T-helper 2 cell treated with Interferon-gamma antibody and Interleukin-4, amounts not matched to agents 100 ng/mL and 5 ng/mL, for 36 hours (primary cell): ENCODE results near the gene BRPF1. TPM values are rescaled to one million over a fixed set of nuclear protein-coding genes. Genes with fewer than 3 reads are reported as not detected.

ENCODE experiments used
- intact Hi-C: fragments of 100-400 bp; cut with micrococcal nuclease; formaldehyde crosslinking; loops from one replicate; pipeline ENCODE4 v1.15.1; 2023
- total RNA-seq: library from RNA; stranded (reverse); gene quantifications from 2 replicates; pipeline ENCODE4 v1.2.3, GENCODE V29; 2022

Gene BRPF1
- total RNA-seq, 1 donor from 2014 or later, result 44.2 TPM

DNA sequence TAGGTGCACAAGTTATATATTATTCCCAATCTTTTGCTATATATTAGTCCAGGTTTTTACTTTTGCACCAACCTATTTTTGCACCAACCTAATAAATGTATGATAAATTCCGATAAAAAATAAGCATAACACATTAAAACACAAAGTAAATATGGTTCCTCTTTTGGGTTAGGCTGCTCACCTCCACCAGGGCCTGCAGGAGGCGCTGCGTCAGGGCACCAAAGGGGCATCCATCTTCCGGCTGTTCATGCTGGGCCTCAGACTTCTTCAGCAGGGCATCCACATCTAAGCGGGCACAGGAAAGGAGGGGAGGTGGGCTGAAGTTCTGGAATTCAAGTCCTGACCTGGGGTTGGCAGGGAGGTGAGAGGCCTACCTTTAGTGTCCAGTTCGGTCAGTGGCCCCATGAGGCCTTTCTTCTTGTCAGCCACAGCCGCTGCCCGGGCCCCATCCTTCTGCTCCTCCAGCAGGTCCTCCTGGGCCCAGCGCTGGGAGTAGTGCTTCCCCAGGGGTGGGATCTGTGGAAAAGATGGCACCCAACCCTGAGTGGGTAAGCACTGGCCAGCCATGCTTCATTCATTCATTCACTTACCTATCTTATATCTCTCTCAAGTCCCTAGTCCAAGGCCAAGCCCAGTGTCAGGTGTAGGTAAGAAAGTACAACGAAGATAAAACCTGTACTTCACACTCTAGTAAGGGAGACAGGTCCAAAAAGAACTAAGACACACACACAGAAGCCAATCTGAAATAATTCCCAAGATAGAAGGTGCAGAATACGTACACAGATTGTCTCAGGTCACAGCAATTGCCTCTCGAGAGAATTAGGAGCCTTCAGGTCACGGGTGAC, 55.5 kb downstream of the BRPF1 start:
- intact Hi-C loops, result no loop called here

DNA sequence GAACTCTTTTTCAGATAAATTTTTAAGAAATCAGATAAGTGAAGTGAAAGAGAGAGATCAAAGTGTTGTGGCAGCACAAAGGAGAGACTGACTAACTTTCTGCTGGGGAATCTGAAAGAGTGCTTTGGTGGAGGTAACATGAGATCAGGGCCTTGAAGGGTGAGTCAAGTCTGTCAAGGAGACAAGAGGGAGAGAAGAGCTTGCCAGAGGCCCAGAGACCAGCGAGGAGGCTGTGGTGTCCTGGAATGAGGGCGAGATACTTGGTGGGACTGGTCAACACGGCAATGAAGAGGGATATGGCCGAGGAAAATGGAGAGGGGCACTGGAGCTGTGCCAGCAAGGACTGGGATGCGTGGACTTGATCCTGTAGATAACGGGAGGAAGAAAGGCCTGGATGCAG, 56.2 kb downstream of the BRPF1 start:
- intact Hi-C loops, result no loop called here

DNA sequence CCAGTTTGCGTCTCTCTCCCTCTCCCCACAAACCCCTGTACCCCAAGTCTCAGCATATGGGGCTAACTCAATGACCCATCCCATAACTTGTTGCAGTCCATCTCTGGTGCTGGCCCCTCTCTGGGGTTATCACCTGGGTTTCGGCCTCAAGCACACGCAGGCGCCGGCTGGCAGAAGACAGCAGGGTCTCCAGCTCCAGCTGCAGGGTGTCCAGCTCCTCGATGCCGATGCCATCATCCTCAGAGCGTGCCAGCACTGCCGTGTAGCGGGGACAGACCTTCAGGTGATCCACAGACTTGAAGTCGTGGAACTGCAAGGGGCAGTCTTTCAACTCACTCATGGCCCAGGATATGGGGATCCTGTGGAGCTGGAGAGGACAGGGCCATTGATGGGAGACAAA, 59.6 kb downstream of the BRPF1 start:
- intact Hi-C loops, result loop anchor here (5.0 kb wide), 1 partner anchor 456 kb away; the partner anchor contains the start of gene TATDN2

DNA sequence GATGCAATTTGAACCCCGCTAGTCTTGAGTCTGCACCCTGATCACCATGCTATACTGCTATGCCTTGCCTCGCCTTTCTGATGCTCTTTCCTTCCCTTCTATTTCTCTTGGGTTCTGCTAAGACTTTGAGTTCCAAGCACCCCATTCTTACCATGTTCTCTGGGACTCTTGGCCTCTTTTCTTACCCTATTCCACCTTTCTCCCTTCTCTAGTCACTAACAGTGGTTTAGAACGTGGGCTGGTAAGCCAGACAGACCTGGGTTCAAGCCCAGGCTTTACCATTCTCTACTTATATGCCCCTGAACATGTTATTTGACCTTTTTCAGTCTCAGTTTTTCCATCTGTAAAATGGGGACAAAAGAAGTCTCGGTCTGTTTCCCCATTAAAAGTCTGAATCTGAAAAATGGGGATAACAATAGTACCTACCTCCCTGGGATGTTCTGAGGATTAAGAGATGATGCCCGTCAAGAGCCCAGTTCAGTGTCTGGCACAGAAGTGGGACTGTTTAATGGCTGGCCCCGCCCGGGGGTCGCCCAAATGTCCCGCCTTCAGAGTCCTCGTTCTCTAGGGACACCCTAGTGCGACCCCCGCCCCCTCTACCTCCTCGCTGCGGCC, 60.4 kb downstream of the BRPF1 start:
- intact Hi-C loops, result loop anchor here (1.0 to 5.0 kb wide), 10 partner anchors 42 to 529 kb away; partner anchors contain the start of genes BRPF1, CRELD1, JAGN1 and MTMR14

DNA sequence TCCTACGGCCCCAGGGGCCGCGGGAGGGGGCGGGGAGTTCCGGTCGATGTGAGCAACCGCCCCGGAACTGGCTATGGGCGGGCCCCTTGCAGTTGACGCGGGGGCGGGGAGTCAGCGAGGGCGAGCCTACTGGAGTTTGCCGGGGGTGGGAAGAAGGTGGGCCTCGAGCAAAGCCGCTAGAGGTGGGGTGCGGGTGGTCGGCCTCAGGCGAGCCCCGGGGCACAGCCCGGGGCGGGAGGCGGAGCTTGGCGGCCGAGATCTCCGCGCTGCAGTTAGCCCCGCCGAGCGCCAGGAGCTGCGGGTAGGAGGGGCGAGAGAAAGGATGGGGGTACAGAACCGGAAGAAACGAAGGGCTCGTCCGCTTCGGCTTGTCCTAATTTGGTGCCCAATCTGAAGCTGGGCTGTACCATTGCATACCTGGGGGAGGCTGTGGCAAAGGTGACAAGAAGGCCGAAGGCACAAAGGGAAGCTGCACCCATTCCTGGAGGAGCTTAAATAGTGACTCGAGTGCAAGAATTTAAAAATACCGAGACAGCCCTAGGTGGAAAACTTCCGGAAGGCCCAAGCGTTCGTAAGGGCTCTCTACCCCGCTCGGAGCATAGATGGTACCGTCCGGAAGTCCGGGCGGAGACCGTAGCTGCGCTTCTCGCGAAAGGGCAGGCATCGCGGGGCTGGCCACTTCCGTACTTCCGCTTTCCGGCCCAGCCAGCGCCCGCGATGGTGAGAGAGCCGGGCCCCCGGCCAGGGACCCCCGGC, 61.0 kb downstream of the BRPF1 start, which contains the start of the genes ARPC4 and TADA3:
ARPC4 (plus strand) TSS at position 678 of the 756 bp plus-strand sequence; CDS start at position 718, 40 bp downstream.
TADA3 (minus strand) TSS at position 69 of the 756 bp plus-strand sequence. CDS start 1,007 bp downstream, outside the sequence.
- intact Hi-C loops, result loop anchor here (1.0 to 5.0 kb wide), 12 partner anchors 23 to 529 kb away; partner anchors contain the start of genes BRPF1, CAMK1, CRELD1 and FANCD2

DNA sequence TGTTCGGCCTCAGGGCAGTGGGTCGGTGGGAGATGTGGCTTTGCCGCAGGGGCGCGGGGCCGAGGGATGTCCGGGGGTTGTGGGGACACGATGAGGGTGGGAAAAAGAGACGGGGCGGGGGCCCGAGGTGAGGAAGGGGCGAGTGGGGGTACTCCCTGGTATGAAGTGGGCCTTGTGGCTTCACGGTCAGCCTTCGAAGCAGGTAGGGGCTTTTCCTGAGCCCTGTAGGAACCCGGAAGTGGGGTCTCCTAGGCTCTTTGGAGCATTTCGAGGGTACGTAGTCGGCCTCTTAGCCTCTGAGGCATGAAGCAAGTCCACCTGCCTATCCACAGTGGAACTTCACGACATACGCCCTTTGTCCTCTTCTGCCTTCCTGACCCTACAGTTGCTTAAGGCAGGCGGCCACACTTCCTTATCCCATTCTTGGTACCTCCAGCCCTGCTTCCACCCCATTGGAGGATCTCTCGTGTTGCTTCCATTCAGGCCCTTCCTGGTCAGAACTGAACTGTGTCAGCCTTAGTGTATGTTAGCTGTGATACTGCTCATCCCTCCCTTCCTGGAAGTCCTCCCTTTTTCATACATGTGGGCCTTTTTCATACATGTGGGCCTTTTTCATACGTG, 61.7 kb downstream of the BRPF1 start:
- intact Hi-C loops, result loop anchor here (1.0 to 5.0 kb wide), 4 partner anchors 24 to 454 kb away; partner anchors contain the start of genes CAMK1, CRELD1, FANCD2 and TATDN2

DNA sequence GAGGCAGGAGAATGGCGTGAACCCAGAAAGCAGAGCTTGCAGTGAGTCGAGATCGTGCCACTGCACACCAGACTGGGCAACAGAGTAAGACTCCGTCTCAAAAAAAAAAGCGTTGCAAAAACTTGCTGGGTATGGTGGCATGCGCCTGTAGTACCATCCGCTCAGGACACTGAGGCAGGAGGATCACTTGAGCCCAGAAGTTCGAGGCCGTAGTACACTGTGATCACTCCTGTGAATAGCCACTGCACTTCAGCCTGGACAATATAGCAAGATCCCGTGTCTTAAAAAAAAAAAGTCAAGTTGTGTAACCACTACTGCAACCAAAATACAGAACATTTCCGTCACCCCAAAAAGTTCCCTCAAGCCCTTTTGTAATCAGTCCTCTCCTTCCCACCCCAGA, 62.9 kb downstream of the BRPF1 start:
- intact Hi-C loops, result loop anchor here (5.0 kb wide), 1 partner anchor 453 kb away; the partner anchor contains the start of gene TATDN2

DNA sequence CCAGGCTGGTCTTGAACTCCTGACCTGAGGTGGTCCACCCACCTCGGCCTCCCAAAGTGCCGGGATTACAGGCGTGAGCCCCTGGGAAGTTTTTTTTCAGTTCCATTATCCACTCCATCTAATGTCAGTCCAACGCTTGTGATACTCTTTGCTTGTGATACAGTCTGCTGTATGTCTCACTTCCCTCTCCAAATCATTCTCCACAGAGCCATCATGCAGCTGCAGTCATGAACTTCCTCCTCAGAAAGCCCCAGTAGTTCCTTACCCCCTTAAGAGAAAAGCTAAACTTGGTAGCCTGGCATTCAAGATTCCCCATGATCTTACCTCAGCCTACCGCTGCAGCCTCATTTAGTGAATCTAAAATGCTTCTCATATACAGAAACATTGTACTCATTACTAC, 63.7 kb downstream of the BRPF1 start:
- intact Hi-C loops, result no loop called here

DNA sequence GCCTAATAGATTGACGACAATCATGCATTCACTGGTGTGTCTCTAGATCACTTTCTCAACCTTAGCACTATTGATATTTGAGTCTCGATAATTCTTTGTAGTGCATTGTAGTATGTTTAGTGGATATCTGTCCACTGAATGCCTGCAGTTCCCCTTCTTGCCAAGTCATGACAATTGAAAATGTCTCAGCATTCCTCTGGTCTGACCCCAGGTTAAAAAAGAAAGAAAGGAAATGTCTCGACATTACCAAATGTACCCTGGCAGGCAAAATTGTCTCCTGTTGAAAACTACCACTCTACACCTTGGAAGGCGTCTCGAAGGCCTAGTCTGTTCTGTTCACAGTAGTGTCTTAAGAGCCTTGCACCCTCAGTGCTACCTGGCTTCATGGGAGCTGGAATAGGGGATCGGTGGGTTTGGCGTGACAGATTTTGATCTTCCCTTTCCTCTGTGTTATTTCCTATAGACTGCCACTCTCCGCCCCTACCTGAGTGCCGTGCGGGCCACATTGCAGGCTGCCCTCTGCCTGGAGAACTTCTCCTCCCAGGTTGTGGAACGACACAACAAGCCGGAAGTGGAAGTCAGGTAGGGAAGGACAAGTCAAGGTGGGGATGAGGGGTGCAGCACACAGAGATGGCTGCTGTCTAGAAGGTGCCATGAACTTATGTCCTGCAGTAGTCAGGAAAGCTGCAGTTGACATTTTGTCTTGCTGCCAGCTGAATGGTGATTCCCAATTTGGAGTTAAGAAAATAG, 65.8 kb downstream of the BRPF1 start:
- intact Hi-C loops, result no loop called here

Other genes with a start within 250 kb of the BRPF1 start
- not detected in 2 replicates for gene LHFPL4, start 177.9 kb upstream of the BRPF1 start, total RNA-seq
- gene MTMR14, start 82.2 kb upstream of the BRPF1 start, total RNA-seq, result 45.1 and 45.5 TPM in 2 replicates
- gene CPNE9, start 27.9 kb upstream of the BRPF1 start, total RNA-seq, result 0.20 and 0.36 TPM in 2 replicates
- 40.1 and 40.7 TPM in 2 replicates for gene OGG1, start 18.2 kb downstream of the BRPF1 start, total RNA-seq
- 46.7 and 50.6 TPM in 2 replicates for gene CAMK1, start 38.2 kb downstream of the BRPF1 start, total RNA-seq
- 84.3 and 85.7 TPM in 2 replicates for gene TADA3, start 60.7 kb downstream of the BRPF1 start, total RNA-seq
- 295 and 297 TPM in 2 replicates for gene ARPC4, start 61.3 kb downstream of the BRPF1 start, total RNA-seq
- gene TTLL3, start 78.5 kb downstream of the BRPF1 start, total RNA-seq, result 66.6 and 71.2 TPM in 2 replicates
- 50.4 and 54.1 TPM in 2 replicates for gene RPUSD3, start 112.3 kb downstream of the BRPF1 start, total RNA-seq
- gene CIDEC, start 148.5 kb downstream of the BRPF1 start, total RNA-seq, result not detected in 2 replicates
- 23.5 and 25.3 TPM in 2 replicates for gene JAGN1, start 158.9 kb downstream of the BRPF1 start, total RNA-seq
- gene IL17RE, start 171.1 kb downstream of the BRPF1 start, total RNA-seq, result 0.36 and 0.70 TPM in 2 replicates
- gene IL17RC, start 185.4 kb downstream of the BRPF1 start, total RNA-seq, result 0.23 and 0.34 TPM in 2 replicates
- 16.0 and 20.2 TPM in 2 replicates for gene CRELD1, start 202.1 kb downstream of the BRPF1 start, total RNA-seq
- gene PRRT3, start 220.7 kb downstream of the BRPF1 start, total RNA-seq, result 6.2 TPM in 2 replicates